H9 (cell line): ENCODE results near the gene FERMT2. TPM values are rescaled to one million over a fixed set of nuclear protein-coding genes. Genes with fewer than 3 reads are reported as not detected.

Experiments used
- DNase-seq: peaks from one replicate; pipeline ENCODE4 v3.0.0-alpha.2; 2017
- H2AFZ ChIP-seq: one replicate; pipeline ENCODE4 v1.6.1; 2013; ENCODE audit warnings: mild to moderate bottlenecking, low read length, control low read depth, moderate library complexity
- H2AK5ac ChIP-seq: 2 replicates; pipeline ENCODE4 v1.6.1; 2013; ENCODE audit warnings: low read length, control low read depth, mixed read lengths; ENCODE audit not compliant: insufficient read length
- H2BK120ac ChIP-seq: one replicate; pipeline ENCODE4 v1.6.1; 2013; ENCODE audit warnings: low read depth, mild to moderate bottlenecking, low read length, control low read depth, inconsistent platforms; ENCODE audit not compliant: poor library complexity, severe bottlenecking
- H2BK12ac ChIP-seq: 2 replicates; pipeline ENCODE4 v1.6.1; 2013; ENCODE audit warnings: low read length, control low read depth, mixed read lengths, low read depth; ENCODE audit not compliant: insufficient read length
- H2BK15ac ChIP-seq: 2 replicates; pipeline ENCODE4 v1.6.1; 2013; ENCODE audit warnings: low read depth, low read length, control low read depth
- H2BK20ac ChIP-seq: one replicate; pipeline ENCODE4 v1.6.1; 2013; ENCODE audit warnings: low read depth, mild to moderate bottlenecking, low read length, control low read depth, inconsistent platforms; ENCODE audit not compliant: poor library complexity, severe bottlenecking
- H2BK5ac ChIP-seq: 2 replicates; pipeline ENCODE4 v1.6.1; 2013; ENCODE audit warnings: low read length, control low read depth, mixed read lengths; ENCODE audit not compliant: insufficient read length
- H3K14ac ChIP-seq: 2 replicates; pipeline ENCODE4 v1.6.1; 2013; ENCODE audit warnings: low read length, control low read depth; ENCODE audit not compliant: insufficient read depth
- H3K18ac ChIP-seq: 2 replicates; pipeline ENCODE4 v1.6.1; 2013; ENCODE audit warnings: low read depth, mild to moderate bottlenecking, mixed read lengths, low read length, control low read depth; ENCODE audit not compliant: insufficient read length
- H3K23ac ChIP-seq: 2 replicates; pipeline ENCODE4 v1.6.1; 2013; ENCODE audit warnings: low read length, control low read depth, mixed read lengths, low read depth; ENCODE audit not compliant: insufficient read length
- H3K23me2 ChIP-seq: 2 replicates; pipeline ENCODE4 v1.6.1; 2013; ENCODE audit warnings: low read depth, mild to moderate bottlenecking, mixed read lengths, low read length, control low read depth; ENCODE audit not compliant: insufficient read length, poor library complexity, severe bottlenecking
- H3K27ac ChIP-seq: 2 replicates; pipeline ENCODE4 v1.5.1; 2013; ENCODE audit warnings: low read length, control low read depth, mixed read lengths, low read depth; ENCODE audit not compliant: insufficient read length
- H3K27me3 ChIP-seq: 2 replicates; pipeline ENCODE4 v1.6.1; 2013; ENCODE audit warnings: low read length, control low read depth, inconsistent platforms; ENCODE audit not compliant: insufficient read depth
- H3K4ac ChIP-seq: 2 replicates; pipeline ENCODE4 v1.6.1; 2013; ENCODE audit warnings: low read depth, mild to moderate bottlenecking, control low read depth, inconsistent platforms, low read length, moderate library complexity
- H3K4me1 ChIP-seq: 2 replicates; pipeline ENCODE4 v1.6.1; 2013; ENCODE audit warnings: low read length, control low read depth, inconsistent platforms; ENCODE audit not compliant: insufficient read depth
- H3K4me2 ChIP-seq: 2 replicates; pipeline ENCODE4 v1.6.1; 2013; ENCODE audit warnings: low read length, control low read depth, mixed read lengths; ENCODE audit not compliant: insufficient read length, insufficient read depth
- H3K56ac ChIP-seq: 2 replicates; pipeline ENCODE4 v1.6.1; 2013; ENCODE audit warnings: low read depth, mild to moderate bottlenecking, mixed read lengths, low read length, control low read depth; ENCODE audit not compliant: insufficient read length
- H3K79me1 ChIP-seq: 2 replicates; pipeline ENCODE4 v1.6.1; 2013; ENCODE audit warnings: low read depth, mild to moderate bottlenecking, moderate library complexity, low read length, control low read depth, inconsistent platforms; ENCODE audit not compliant: insufficient read depth, poor library complexity, severe bottlenecking
- H3K79me2 ChIP-seq: 2 replicates; pipeline ENCODE4 v1.6.1; 2013; ENCODE audit warnings: low read length, control low read depth, inconsistent platforms; ENCODE audit not compliant: insufficient read depth
- H3K9ac ChIP-seq: 2 replicates; pipeline ENCODE4 v1.6.1; 2013; ENCODE audit warnings: low read length, control low read depth, mixed read lengths; ENCODE audit not compliant: insufficient read length; ENCODE audit errors: extremely low read depth
- H3K9me3 ChIP-seq: one replicate; pipeline ENCODE4 v1.6.1; 2013; ENCODE audit warnings: low read depth, low read length, inconsistent platforms; ENCODE audit not compliant: control insufficient read depth
- H3T11ph ChIP-seq: one replicate; pipeline ENCODE4 v1.6.1; 2013; ENCODE audit warnings: mild to moderate bottlenecking, low read length, control low read depth, inconsistent platforms
- H4K20me1 ChIP-seq: one replicate; pipeline ENCODE4 v1.6.1; 2013; ENCODE audit not compliant: control insufficient read depth, insufficient read length, insufficient read depth
- H4K5ac ChIP-seq: 2 replicates; pipeline ENCODE4 v1.6.1; 2013; ENCODE audit warnings: low read depth, mild to moderate bottlenecking, mixed read lengths, low read length, control low read depth; ENCODE audit not compliant: insufficient read length
- H4K8ac ChIP-seq: replicated peaks from 2 replicates; pipeline ENCODE4 v1.6.1; 2013; ENCODE audit warnings: low read length, control low read depth, mixed read lengths, low read depth; ENCODE audit not compliant: insufficient read length
- H4K91ac ChIP-seq: 2 replicates; pipeline ENCODE4 v1.6.1; 2013; ENCODE audit warnings: low read depth, mild to moderate bottlenecking, moderate library complexity, mixed read lengths, low read length, control low read depth; ENCODE audit not compliant: insufficient read length
- H3K27ac Mint-ChIP-seq, 3 experiments: 2 replicates in 2 of 3; 3 replicates in 1 of 3; pipeline ENCODE4 v1.8.0; 2020 to 2021; ENCODE audit warnings: mixed read lengths in 3 of 3, mild to moderate bottlenecking in 1 of 3, moderate library complexity in 1 of 3
- H3K27me3 Mint-ChIP-seq: 2 replicates; pipeline ENCODE4 v1.8.0; 2021; ENCODE audit warnings: low read depth, mild to moderate bottlenecking, moderate library complexity, mixed read lengths
- H3K36me3 Mint-ChIP-seq, 3 experiments: 2 replicates in 2 of 3; 3 replicates in 1 of 3; pipeline ENCODE4 v1.8.0; 2020 to 2021; ENCODE audit warnings: low read depth in 3 of 3, mixed read lengths in 3 of 3; ENCODE audit not compliant: insufficient read depth in 1 of 3
- H3K4me1 Mint-ChIP-seq, 2 experiments: 2 replicates each; pipeline ENCODE4 v1.8.0; 2020; ENCODE audit warnings: mixed read lengths in 2 of 2
- H3K4me3 Mint-ChIP-seq, 2 experiments: 2 replicates in 1 of 2; 3 replicates in 1 of 2; pipeline ENCODE4 v1.8.0; 2020 to 2021; ENCODE audit warnings: mild to moderate bottlenecking in 2 of 2, mixed read lengths in 2 of 2, moderate library complexity in 1 of 2
- H3K9me3 Mint-ChIP-seq, 2 experiments: 2 replicates in 1 of 2; 3 replicates in 1 of 2; pipeline ENCODE4 v1.8.0; 2020; ENCODE audit warnings: mild to moderate bottlenecking in 2 of 2, mixed read lengths in 2 of 2, moderate library complexity in 1 of 2
- WGBS: extraction: QIAGEN DNeasy Blood & Tissue Kit; methylation state at CpG from one replicate; pipeline ENCODE4 v1.1.7; 2013; ENCODE audit warnings: missing lambda C conversion rate, low lambda C conversion rate, mixed read lengths; ENCODE audit not compliant: insufficient read length; ENCODE audit errors: extremely low coverage; 5-methylcytosine and 5-hydroxymethylcytosine counted together
- total RNA-seq: library from RNA; stranded (reverse); gene quantifications from 2 replicates; pipeline ENCODE4 v1.2.1, GENCODE V29; 2021
- TF ChIP-seq, protein P1 (sequence below): fragments of 200-600 bp; sonication (generic); conservative IDR thresholded peaks from 3 replicates; pipeline ENCODE4 v1.8.0; 2021; ENCODE audit warnings: antibody characterized with exemption, mild to moderate bottlenecking

The FERMT2 gene
- total RNA-seq, 1 experiment from 2014 or later: 128 TPM

DNA sequence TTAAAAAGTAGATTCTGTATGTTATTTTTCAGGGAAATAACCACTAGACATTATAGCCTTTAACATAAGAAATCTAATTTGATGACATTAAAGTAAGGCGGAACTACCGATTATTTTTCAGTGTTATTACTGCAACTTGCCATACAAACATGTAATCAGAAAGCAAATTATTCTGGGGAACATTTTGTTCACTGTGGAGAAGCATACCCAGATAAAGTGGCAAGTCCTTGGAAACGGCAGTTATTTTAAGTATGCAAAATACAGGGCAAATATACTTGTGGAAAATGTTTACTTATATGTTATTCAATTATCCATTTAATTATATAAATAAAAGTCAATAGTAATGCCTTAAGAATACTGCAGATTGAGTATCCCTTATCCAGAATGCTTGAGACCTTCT lies 71.9 kb downstream of the FERMT2 start:
- Histone ChIP-seq H3K79me2 (no peaks in the 10 kb centered on the region), H3K4me1 (peaks cover 2% of the 10 kb centered on the region; the same call in 1 of the 2 replicates), H2BK5ac (no peak overlapping the region), H4K20me1 (no peaks in the 10 kb centered on the region), H3K14ac (no peak overlapping the region), H3K56ac (no peak overlapping the region), H4K91ac (no peak overlapping the region), H3K9me3 (no peaks in the 10 kb centered on the region), H2AK5ac (no peak overlapping the region), H4K8ac (no peak overlapping the region), H3K4me2 (no peak overlapping the region), H3K23me2 (no peaks in the 10 kb centered on the region), H3K18ac (no peak overlapping the region), H3T11ph (no peak overlapping the region), H4K5ac (no peak overlapping the region), H2BK15ac (no peak overlapping the region), H2AFZ (no peak overlapping the region), H2BK120ac (no peak overlapping the region), H2BK12ac (no peak overlapping the region), H3K27ac (no peak overlapping the region), H3K4ac (no peak overlapping the region), H3K79me1 (no peaks in the 10 kb centered on the region), H3K23ac (no peak overlapping the region), H3K9ac (no peak overlapping the region), H3K27me3 (no peaks in the 10 kb centered on the region), H2BK20ac (no peak overlapping the region)
- Mint-ChIP-seq H3K27ac (no peak overlapping the region), H3K9me3 (no peaks in the 10 kb centered on the region), H3K4me1 (peaks cover 39 to 52% of the 10 kb centered on the region in 2 experiments), H3K27me3 (no peaks in the 10 kb centered on the region), H3K4me3 (no peak overlapping the region), H3K36me3 (peaks cover 10 to 53% (median 39%) of the 10 kb centered on the region in 3 experiments; a peak in 6 of 7 replicates)
- WGBS: no CpG with 5 or more reads among the region's 3 CpGs
- DNase-seq: no peak
- TF ChIP-seq, protein P1, sequence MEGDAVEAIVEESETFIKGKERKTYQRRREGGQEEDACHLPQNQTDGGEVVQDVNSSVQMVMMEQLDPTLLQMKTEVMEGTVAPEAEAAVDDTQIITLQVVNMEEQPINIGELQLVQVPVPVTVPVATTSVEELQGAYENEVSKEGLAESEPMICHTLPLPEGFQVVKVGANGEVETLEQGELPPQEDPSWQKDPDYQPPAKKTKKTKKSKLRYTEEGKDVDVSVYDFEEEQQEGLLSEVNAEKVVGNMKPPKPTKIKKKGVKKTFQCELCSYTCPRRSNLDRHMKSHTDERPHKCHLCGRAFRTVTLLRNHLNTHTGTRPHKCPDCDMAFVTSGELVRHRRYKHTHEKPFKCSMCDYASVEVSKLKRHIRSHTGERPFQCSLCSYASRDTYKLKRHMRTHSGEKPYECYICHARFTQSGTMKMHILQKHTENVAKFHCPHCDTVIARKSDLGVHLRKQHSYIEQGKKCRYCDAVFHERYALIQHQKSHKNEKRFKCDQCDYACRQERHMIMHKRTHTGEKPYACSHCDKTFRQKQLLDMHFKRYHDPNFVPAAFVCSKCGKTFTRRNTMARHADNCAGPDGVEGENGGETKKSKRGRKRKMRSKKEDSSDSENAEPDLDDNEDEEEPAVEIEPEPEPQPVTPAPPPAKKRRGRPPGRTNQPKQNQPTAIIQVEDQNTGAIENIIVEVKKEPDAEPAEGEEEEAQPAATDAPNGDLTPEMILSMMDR: no peak
